NK-92 treated with Interleukin-12 subunit alpha and Interleukin-12 subunit beta, amount 100 ng/mL, for 24 hours (cell line): ENCODE measurements around the gene C1QTNF8.

ENCODE experiments used
- DNase-seq: peaks from one replicate; lab custom pipeline; 2025; lab: John Stamatoyannopoulos, UW

The C1QTNF8 gene

GRCh38 chr16:1045310-1045992 is 50.6 kb downstream of the C1QTNF8 start:
- no peak for DNase-seq

GRCh38 chr16:1044460-1045309 is 51.4 kb downstream of the C1QTNF8 start:
- no peak for DNase-seq

GRCh38 chr16:1043881-1044451 is 52.1 kb downstream of the C1QTNF8 start:
- DNase-seq = no peak

- DNase-seq = no peak
Measured at GRCh38 chr16:1042866-1043265, 53.2 kb downstream of the C1QTNF8 start.

- no peak for DNase-seq
Measured at GRCh38 chr16:1042049-1042744, 53.8 kb downstream of the C1QTNF8 start.

- no peak for DNase-seq
Measured at GRCh38 chr16:1040346-1040745, 55.7 kb downstream of the C1QTNF8 start.

GRCh38 chr16:1039762-1040161 is 56.3 kb downstream of the C1QTNF8 start:
- no peak for DNase-seq

GRCh38 chr16:1038932-1039331 is 57.1 kb downstream of the C1QTNF8 start:
- no peak for DNase-seq
